Lower leg skin (tissue), 4 donors: ENCODE data around the gene CCL7. TPM values are rescaled to one million over a fixed set of nuclear protein-coding genes. Genes with fewer than 3 reads are reported as not detected.

Source experiments
- DNase-seq, 2 donors: peaks; one replicate each; pipeline ENCODE4 v3.0.0-alpha.2; 2019; ENCODE audit warnings: low spot score in 2 of 2
- H3K4me3 ChIP-seq: fragments of 200-600 bp; sonication (generic); 2 replicates; pipeline ENCODE4 v1.5.1; 2017; ENCODE audit warnings: mild to moderate bottlenecking, low read depth; ENCODE audit not compliant: poor library complexity, severe bottlenecking
- POLR2A ChIP-seq, 2 donors: fragments of 450-650 bp; IDR thresholded peaks; one replicate each; pipeline ENCODE4 v1.6.1; 2016 to 2017; ENCODE audit warnings: antibody characterized with exemption in 2 of 2, mild to moderate bottlenecking in 1 of 2, moderate library complexity in 1 of 2
- WGBS, 2 donors: methylation state at CpG; one replicate each; pipeline ENCODE4 v1.1.5; 2018; 5-methylcytosine and 5-hydroxymethylcytosine counted together
- intact Hi-C: fragments of 100-400 bp; cut with DNase I; formaldehyde crosslinking; loops from one replicate; pipeline ENCODE4 v1.15.0; 2023; ENCODE audit warnings: low total_unique reads
- total RNA-seq, 4 donors: library from RNA; depleted of rRNA; stranded (reverse); fragments of >200 nt; gene quantifications; one replicate each; pipeline ENCODE4 v1.1.0, GENCODE V29; 2016
- TF ChIP-seq, protein P1 (sequence below), 3 donors: fragments of 450-650 bp; IDR thresholded peaks; one replicate each; pipeline ENCODE4 v1.5.1; 2016; ENCODE audit warnings: antibody characterized with exemption in 3 of 3, mild to moderate bottlenecking in 3 of 3, moderate library complexity in 2 of 3

Gene CCL7
- total RNA-seq, 4 donors from 2014 or later: not detected

DNA sequence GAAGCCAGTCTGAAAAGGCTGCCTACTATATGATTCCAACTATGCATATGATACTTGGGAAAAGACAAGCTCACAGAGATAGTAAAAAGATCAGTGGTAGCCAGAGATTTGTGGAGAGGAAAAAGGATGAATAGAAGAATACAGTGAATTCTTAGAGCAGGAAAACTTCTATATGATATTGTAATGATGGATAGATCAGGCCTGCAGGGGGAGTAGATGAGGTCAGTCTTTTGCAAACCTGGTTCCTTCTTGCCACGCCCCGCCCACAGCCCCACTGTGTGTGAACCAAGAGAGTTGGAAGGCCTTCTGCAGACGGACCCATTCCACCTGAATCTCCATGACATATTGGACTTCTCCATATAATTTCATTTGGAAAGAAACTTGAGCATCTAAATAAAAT is 48.5 kb downstream of the CCL7 start:
- DNase-seq: no peak
- H3K4me3 ChIP-seq: no peak overlapping the region
- intact Hi-C loops: no loop called here
- no peak for TF ChIP-seq POLR2A (IDR thresholded peaks at IDR 0.05)
- TF ChIP-seq, protein P1, sequence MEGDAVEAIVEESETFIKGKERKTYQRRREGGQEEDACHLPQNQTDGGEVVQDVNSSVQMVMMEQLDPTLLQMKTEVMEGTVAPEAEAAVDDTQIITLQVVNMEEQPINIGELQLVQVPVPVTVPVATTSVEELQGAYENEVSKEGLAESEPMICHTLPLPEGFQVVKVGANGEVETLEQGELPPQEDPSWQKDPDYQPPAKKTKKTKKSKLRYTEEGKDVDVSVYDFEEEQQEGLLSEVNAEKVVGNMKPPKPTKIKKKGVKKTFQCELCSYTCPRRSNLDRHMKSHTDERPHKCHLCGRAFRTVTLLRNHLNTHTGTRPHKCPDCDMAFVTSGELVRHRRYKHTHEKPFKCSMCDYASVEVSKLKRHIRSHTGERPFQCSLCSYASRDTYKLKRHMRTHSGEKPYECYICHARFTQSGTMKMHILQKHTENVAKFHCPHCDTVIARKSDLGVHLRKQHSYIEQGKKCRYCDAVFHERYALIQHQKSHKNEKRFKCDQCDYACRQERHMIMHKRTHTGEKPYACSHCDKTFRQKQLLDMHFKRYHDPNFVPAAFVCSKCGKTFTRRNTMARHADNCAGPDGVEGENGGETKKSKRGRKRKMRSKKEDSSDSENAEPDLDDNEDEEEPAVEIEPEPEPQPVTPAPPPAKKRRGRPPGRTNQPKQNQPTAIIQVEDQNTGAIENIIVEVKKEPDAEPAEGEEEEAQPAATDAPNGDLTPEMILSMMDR (IDR thresholded peaks at IDR 0.05): no peak
- 78 to 96% methylated on average over 3 of the region's 3 CpGs for WGBS, 2 donors

DNA sequence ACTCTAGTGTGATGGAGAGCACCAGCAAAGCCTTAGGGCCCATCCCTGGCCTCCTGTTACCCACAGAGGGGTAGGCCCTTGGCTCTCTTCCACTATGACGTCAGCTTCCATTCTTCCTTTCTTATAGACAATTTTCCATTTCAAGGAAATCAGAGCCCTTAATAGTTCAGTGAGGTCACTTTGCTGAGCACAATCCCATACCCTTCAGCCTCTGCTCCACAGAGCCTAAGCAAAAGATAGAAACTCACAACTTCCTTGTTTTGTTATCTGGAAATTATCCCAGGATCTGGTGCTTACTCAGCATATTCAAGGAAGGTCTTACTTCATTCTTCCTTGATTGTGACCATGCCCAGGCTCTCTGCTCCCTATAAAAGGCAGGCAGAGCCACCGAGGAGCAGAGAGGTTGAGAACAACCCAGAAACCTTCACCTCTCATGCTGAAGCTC is 49.0 kb downstream of the CCL7 start, which contains the start of gene CCL8:
CCL8 (plus strand) TSS at position 397 of the 445 bp plus-strand sequence. CDS start 67 bp downstream, outside the sequence.
- 13 to 25% methylated on average over 2 of the region's 2 CpGs for WGBS, 2 donors
- no peak for TF ChIP-seq POLR2A (IDR thresholded peaks at IDR 0.05)
- TF ChIP-seq, protein P1 (IDR thresholded peaks at IDR 0.05): no peak
- intact Hi-C loops: no loop called here
- DNase-seq: no peak
- H3K4me3 ChIP-seq: no peak within 1 kb of the TSS

Other genes with a start within 250 kb of the CCL7 start
- 10 to 100 TPM in 2 of 4 donors, 1 to 10 TPM in 2; 1.8 to 13.1 (median 7.0) TPM for gene CCL2, start 14.9 kb upstream of the CCL7 start, total RNA-seq
- not detected for gene CCL11, start 15.5 kb downstream of the CCL7 start, total RNA-seq
- gene CCL8, start 49.2 kb downstream of the CCL7 start, total RNA-seq: not detected
- gene CCL13, start 86.3 kb downstream of the CCL7 start, total RNA-seq: 1 to 10 TPM in 3 of 4 donors, not detected in 1; 1.9 to 4.4 (median 1.9) TPM
- gene CCL1, start 93.0 kb downstream of the CCL7 start, total RNA-seq: not detected